H1 (cell line): ENCODE measurements around the gene ZC3H18. TPM values are rescaled to one million over a fixed set of nuclear protein-coding genes. Genes with fewer than 3 reads are reported as not detected.

ENCODE experiments used
- ASH2L ChIP-seq: fragments of 200-600, 300-600 bp; sonication (generic); IDR thresholded peaks from one replicate; pipeline ENCODE4 v1.7.1; 2017; ENCODE audit warnings: low read length
- BCL11A ChIP-seq, 2 experiments: IDR thresholded peaks; one replicate each; pipeline ENCODE4 v1.6.1; 2011; ENCODE audit warnings: low read depth in 2 of 2, low read length in 2 of 2, mild to moderate bottlenecking in 2 of 2
- CHD2 ChIP-seq: IDR thresholded peaks from 2 replicates; pipeline ENCODE4 v1.6.1; 2012; ENCODE audit warnings: low read length, improper control_type of control experiment
- CREB1 ChIP-seq: IDR thresholded peaks from 2 replicates; pipeline ENCODE4 v1.6.1; 2012; ENCODE audit warnings: inconsistent platforms
- CTCF ChIP-seq, 3 experiments: IDR thresholded peaks; 1 replicate in 2 of 3; 2 replicates in 1 of 3; pipeline versions ENCODE4 v1.5.1 to v1.6.1; 2011; ENCODE audit warnings: low read length in 3 of 3, mild to moderate bottlenecking in 3 of 3, inconsistent platforms in 2 of 3, low read depth in 1 of 3, moderate library complexity in 1 of 3; ENCODE audit not compliant: insufficient read depth in 1 of 3; ENCODE audit errors: control extremely low read depth in 1 of 3
- HDAC2 ChIP-seq, 2 experiments: fragments of 300-600 bp in 1 of 2; sonication (generic) in 1 of 2; IDR thresholded peaks; 2 replicates each; pipeline ENCODE4 v1.6.1; 2011 to 2012; ENCODE audit warnings: low read depth in 2 of 2, low read length in 2 of 2, mild to moderate bottlenecking in 2 of 2, moderate library complexity in 2 of 2, borderline replicate concordance in 1 of 2, inconsistent platforms in 1 of 2
- HDAC6 ChIP-seq: IDR thresholded peaks from one replicate; pipeline ENCODE4 v1.7.1; 2012; ENCODE audit warnings: low read depth, mild to moderate bottlenecking, inconsistent platforms, low read length, moderate library complexity
- JUND ChIP-seq: IDR thresholded peaks from 2 replicates; pipeline ENCODE4 v1.6.1; 2011; ENCODE audit warnings: mild to moderate bottlenecking, improper control_type of control experiment, low read length
- KDM4A ChIP-seq: IDR thresholded peaks from one replicate; pipeline ENCODE4 v1.7.1; 2012; ENCODE audit warnings: low read depth, mild to moderate bottlenecking, moderate library complexity, low read length, inconsistent platforms; ENCODE audit not compliant: severe bottlenecking
- PHF8 ChIP-seq: fragments of 200-600 bp; sonication (generic); conservative IDR thresholded peaks from 2 replicates; pipeline ENCODE4 v1.7.1; 2012; ENCODE audit warnings: low read depth, mild to moderate bottlenecking, inconsistent platforms, low read length, moderate library complexity
- POLR2AphosphoS5 ChIP-seq: IDR thresholded peaks from 2 replicates; pipeline ENCODE4 v1.6.1; 2011; ENCODE audit warnings: low read depth, low read length
- RBBP5 ChIP-seq: IDR thresholded peaks from 2 replicates; pipeline ENCODE4 v1.7.1; 2012; ENCODE audit warnings: low read depth, mild to moderate bottlenecking, inconsistent platforms, low read length, moderate library complexity, borderline replicate concordance
- RFX5 ChIP-seq: IDR thresholded peaks from 2 replicates; pipeline ENCODE4 v1.6.1; 2011; ENCODE audit warnings: low read depth, low read length, improper control_type of control experiment, borderline replicate concordance
- SIRT6 ChIP-seq: IDR thresholded peaks from one replicate; pipeline ENCODE4 v1.7.1; 2012; ENCODE audit warnings: low read length, inconsistent platforms
- SIX5 ChIP-seq: IDR thresholded peaks from 2 replicates; pipeline ENCODE4 v1.6.1; 2011; ENCODE audit warnings: mild to moderate bottlenecking, low read depth, low read length
- SUZ12 ChIP-seq: fragments of 200-600 bp; sonication (generic); IDR thresholded peaks from 2 replicates; pipeline ENCODE4 v1.6.1; 2012; ENCODE audit warnings: mild to moderate bottlenecking, inconsistent platforms, low read length, moderate library complexity, mixed read lengths
- TAF1 ChIP-seq: IDR thresholded peaks from 2 replicates; pipeline ENCODE4 v1.6.1; 2011; ENCODE audit warnings: mild to moderate bottlenecking, low read depth, low read length
- TAF7 ChIP-seq: optimal IDR thresholded peaks from 2 replicates; pipeline ENCODE3; 2011; ENCODE audit warnings: low read depth, mild to moderate bottlenecking, inconsistent platforms, low read length, moderate library complexity, borderline replicate concordance
- YY1 ChIP-seq: IDR thresholded peaks from 2 replicates; pipeline ENCODE4 v1.6.1; 2011; ENCODE audit warnings: low read depth, mild to moderate bottlenecking, low read length
- ZNF274 ChIP-seq: IDR thresholded peaks from 2 replicates; pipeline ENCODE4 v1.7.0; 2012; ENCODE audit warnings: low read length, borderline replicate concordance; ENCODE audit errors: extremely low read depth
- polyA plus RNA-seq, 7 experiments: library from polyadenylated mRNA; depleted of rRNA in 3 of 7; stranded (reverse) in 5 of 7; unstranded in 2 of 7; fragments of >200 nt in 5 of 7; fragments of 200-250 nt in 2 of 7; gene quantifications; 1 replicate in 5 of 7; 2 replicates in 1 of 7; 4 replicates in 1 of 7; pipeline versions ENCODE4 v1.2.1 to v1.2.3, GENCODE V29; 2011 to 2013; ENCODE audit warnings: missing spikeins in 2 of 7, mixed read lengths in 2 of 7
- total RNA-seq: library from RNA; stranded (reverse); fragmentation: NEBNext Ultra II Directional; extraction: Animal tissue kit (Norgen Biotek cat#: 25700); gene quantifications from 2 replicates; pipeline ENCODE4 v1.2.1, GENCODE V29; 2021
- TF ChIP-seq, protein P1 (sequence below): IDR thresholded peaks from 2 replicates; pipeline ENCODE4 v1.6.1; 2012; ENCODE audit warnings: inconsistent platforms

ZC3H18 gene
- total and polyA plus RNA-seq, 2 of the 8 experiments (the other 6 are each of a cell fraction or from before 2014, with no cell fraction given), result 12.1 to 73.2 TPM

DNA sequence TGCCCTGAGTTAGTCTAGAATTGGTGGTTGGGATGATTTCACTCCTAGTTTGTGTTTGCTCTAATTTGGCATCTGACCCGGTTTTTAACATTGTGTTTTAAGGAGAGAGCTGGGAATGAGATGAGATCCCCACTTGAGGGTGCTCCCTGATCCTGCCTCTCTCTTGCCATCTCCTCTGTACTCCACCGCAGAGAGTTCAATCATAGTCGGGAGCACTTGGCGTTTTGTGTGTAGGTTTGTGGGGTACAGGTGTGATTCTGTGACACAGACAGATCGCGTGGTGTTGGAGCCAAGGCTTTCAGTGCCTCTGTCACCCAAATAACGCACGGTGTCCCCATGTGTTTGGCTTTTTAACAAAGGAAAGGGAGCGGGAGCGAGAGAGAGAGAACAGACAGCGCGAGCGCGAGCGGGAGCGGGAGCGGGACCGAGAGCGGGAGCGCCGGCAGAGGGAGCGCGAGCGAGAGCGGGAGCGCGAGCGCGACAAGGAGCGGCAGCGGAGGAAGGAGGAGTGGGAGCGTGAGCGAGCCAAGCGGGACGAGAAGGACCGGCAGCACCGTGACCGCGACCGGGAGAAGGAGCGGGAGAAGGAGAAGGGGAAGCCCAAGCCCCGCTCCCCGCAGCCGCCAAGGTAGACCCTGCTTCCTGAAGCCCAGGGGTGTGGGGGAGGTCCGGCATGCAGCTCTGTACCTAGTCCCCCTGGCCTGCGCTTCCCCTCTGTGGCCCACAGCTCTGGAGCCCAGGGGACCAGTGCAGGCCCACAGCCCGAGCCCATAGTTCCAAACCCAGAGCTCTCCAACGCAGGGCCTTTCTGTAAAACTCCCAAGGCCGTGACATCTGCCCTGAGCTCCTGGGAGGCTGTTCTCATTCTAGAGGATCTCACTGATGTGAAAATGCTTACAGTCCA lies 41.0 kb downstream of the ZC3H18 start (continued):
- TF ChIP-seq ZNF274, result no peak
- TF ChIP-seq, protein P1, sequence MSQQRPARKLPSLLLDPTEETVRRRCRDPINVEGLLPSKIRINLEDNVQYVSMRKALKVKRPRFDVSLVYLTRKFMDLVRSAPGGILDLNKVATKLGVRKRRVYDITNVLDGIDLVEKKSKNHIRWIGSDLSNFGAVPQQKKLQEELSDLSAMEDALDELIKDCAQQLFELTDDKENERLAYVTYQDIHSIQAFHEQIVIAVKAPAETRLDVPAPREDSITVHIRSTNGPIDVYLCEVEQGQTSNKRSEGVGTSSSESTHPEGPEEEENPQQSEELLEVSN, result 0 out of 2 replicates have a peak, but pooled peaks have one; percentile 35
- no peak for TF ChIP-seq HDAC6
- no peak for TF ChIP-seq KDM4A
- TF ChIP-seq CREB1, result no peak
- no peak for TF ChIP-seq JUND
- no peak for TF ChIP-seq SIRT6
- no peak for TF ChIP-seq RFX5
- no peak for TF ChIP-seq YY1
- TF ChIP-seq CTCF (IDR thresholded peaks at IDR 0.05; ENCODE audit: control extremely low read depth in 1 of 3, insufficient read depth in 1 of 3, low read depth in 1 of 3, low read length in 3 of 3), result peak; percentile 14 to 43 (median 31)
- no peak for TF ChIP-seq TAF1
- TF ChIP-seq TAF7, result no peak
- 0 out of 4 replicates have a peak, but pooled peaks of 1 of the 2 experiments have one; percentile 32 for TF ChIP-seq HDAC2 (IDR thresholded peaks at IDR 0.05; ENCODE audit: borderline replicate concordance in 1 of 2, low read depth in 2 of 2, low read length in 2 of 2)
- peak; percentile 89 for TF ChIP-seq ASH2L
- no peak for TF ChIP-seq POLR2AphosphoS5
- TF ChIP-seq CHD2, result peak; percentile 78; the same call in 1 of the 2 replicates
- TF ChIP-seq BCL11A (IDR thresholded peaks at IDR 0.05; ENCODE audit: low read depth in 2 of 2, low read length in 2 of 2), result no peak
- no peak for TF ChIP-seq SIX5
- peak; percentile 65; the same call in 1 of the 2 replicates for TF ChIP-seq RBBP5
- no peak for TF ChIP-seq PHF8
- peak; percentile 43; the same call in 1 of the 2 replicates for TF ChIP-seq SUZ12
